ENCODE results near the gene WDTC1. TPM values are rescaled to one million over a fixed set of nuclear protein-coding genes. Genes with fewer than 3 reads are reported as not detected.

WDTC1 gene
- total and polyA plus RNA-seq, 2 experiments from 2014 or later: 3.8 to 14.0 TPM

DNA sequence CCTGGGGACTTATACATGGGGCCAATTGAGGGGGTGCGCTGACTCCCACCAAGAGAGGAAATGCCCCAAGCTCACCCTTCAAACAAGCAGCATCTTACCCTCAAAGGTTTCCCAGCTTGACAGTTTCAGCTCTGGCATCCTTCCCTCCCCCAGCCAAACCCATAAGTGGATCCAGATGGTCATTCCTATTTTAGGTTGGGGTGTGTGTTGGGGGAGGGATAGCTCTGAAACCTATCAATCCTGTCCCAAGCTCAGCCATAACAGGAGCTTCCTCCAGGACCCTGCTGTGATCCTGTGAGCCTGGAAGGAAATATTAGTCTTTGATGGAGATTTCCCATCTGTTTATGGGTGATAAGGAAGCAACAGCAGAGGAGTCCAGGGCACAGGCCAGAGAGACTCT is 84.2 kb downstream of the WDTC1 start (continued):
- TF ChIP-seq, protein P1, sequence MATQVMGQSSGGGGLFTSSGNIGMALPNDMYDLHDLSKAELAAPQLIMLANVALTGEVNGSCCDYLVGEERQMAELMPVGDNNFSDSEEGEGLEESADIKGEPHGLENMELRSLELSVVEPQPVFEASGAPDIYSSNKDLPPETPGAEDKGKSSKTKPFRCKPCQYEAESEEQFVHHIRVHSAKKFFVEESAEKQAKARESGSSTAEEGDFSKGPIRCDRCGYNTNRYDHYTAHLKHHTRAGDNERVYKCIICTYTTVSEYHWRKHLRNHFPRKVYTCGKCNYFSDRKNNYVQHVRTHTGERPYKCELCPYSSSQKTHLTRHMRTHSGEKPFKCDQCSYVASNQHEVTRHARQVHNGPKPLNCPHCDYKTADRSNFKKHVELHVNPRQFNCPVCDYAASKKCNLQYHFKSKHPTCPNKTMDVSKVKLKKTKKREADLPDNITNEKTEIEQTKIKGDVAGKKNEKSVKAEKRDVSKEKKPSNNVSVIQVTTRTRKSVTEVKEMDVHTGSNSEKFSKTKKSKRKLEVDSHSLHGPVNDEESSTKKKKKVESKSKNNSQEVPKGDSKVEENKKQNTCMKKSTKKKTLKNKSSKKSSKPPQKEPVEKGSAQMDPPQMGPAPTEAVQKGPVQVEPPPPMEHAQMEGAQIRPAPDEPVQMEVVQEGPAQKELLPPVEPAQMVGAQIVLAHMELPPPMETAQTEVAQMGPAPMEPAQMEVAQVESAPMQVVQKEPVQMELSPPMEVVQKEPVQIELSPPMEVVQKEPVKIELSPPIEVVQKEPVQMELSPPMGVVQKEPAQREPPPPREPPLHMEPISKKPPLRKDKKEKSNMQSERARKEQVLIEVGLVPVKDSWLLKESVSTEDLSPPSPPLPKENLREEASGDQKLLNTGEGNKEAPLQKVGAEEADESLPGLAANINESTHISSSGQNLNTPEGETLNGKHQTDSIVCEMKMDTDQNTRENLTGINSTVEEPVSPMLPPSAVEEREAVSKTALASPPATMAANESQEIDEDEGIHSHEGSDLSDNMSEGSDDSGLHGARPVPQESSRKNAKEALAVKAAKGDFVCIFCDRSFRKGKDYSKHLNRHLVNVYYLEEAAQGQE (IDR thresholded peaks at IDR 0.05; ENCODE audit: unreplicated experiment): no peak

DNA sequence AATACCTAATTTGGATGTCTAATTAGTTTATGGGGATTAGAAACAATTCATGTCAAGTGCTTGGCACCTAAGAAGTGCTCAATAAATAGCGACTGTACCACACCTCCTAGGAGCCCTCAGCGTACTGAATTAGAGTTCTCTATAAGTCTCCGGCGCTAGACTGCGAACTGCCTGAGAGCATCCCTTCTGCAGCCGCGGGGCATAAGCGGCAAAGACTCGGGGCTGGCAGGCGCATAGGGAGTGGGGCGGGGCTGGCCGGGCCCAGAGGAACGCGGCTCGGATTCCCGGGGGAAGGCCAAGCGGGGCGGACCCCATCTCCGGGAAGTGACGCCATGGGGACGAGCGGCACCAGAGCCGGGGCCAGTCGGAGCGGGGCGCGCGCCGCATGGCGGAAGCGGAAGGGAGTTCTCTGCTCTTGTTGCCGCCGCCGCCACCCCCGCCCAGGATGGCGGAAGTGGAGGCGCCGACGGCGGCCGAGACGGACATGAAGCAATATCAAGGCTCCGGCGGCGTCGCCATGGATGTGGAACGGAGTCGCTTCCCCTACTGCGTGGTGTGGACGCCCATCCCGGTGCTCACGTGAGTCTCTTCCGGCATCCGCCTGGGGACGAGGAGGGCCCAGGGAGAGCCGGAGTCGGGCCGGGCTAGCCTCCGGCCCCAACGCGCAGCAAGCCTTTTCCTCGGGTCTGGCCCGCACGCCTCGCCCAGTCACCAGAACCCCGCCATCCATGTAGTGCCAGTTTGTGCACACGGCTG is 87.6 kb downstream of the WDTC1 start, which contains the start of gene TMEM222:
TSS of gene TMEM222 (plus strand) at position 351 of the 756 bp plus-strand sequence. CDS start at position 386, 35 bp downstream.
- Mint-ChIP-seq H3K27ac (peak within 1 kb of the TSS; percentile 99), H3K4me1 (peaks cover 7% of the 10 kb centered on the region; the same call in 2 of the 3 replicates)
- TF ChIP-seq EZH2 (IDR thresholded peaks at IDR 0.05; ENCODE audit: low read depth, unreplicated experiment) (no peak), ZNF331 (CRISPR knock-in tag; IDR thresholded peaks at IDR 0.05; ENCODE audit: low read depth) (no peak), CREB1 (CRISPR knock-in tag; IDR thresholded peaks at IDR 0.05; ENCODE audit: low read depth) (peak; percentile 97), POLR2AphosphoS5 (IDR thresholded peaks at IDR 0.05; ENCODE audit: low read depth) (peak; percentile 75), EZH2phosphoT487 (IDR thresholded peaks at IDR 0.05; ENCODE audit: unreplicated experiment) (no peak)
- TF ChIP-seq, protein P2, sequence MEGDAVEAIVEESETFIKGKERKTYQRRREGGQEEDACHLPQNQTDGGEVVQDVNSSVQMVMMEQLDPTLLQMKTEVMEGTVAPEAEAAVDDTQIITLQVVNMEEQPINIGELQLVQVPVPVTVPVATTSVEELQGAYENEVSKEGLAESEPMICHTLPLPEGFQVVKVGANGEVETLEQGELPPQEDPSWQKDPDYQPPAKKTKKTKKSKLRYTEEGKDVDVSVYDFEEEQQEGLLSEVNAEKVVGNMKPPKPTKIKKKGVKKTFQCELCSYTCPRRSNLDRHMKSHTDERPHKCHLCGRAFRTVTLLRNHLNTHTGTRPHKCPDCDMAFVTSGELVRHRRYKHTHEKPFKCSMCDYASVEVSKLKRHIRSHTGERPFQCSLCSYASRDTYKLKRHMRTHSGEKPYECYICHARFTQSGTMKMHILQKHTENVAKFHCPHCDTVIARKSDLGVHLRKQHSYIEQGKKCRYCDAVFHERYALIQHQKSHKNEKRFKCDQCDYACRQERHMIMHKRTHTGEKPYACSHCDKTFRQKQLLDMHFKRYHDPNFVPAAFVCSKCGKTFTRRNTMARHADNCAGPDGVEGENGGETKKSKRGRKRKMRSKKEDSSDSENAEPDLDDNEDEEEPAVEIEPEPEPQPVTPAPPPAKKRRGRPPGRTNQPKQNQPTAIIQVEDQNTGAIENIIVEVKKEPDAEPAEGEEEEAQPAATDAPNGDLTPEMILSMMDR (conservative IDR thresholded peaks at IDR 0.05; ENCODE audit: low read depth in 2 of 2): 0 out of 4 replicates have a peak, but pooled peaks of 1 of the 2 experiments have one; percentile 9
- TF ChIP-seq, protein P3, sequence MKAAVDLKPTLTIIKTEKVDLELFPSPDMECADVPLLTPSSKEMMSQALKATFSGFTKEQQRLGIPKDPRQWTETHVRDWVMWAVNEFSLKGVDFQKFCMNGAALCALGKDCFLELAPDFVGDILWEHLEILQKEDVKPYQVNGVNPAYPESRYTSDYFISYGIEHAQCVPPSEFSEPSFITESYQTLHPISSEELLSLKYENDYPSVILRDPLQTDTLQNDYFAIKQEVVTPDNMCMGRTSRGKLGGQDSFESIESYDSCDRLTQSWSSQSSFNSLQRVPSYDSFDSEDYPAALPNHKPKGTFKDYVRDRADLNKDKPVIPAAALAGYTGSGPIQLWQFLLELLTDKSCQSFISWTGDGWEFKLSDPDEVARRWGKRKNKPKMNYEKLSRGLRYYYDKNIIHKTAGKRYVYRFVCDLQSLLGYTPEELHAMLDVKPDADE (IDR thresholded peaks at IDR 0.05): peak; percentile 87
- TF ChIP-seq, protein P4, sequence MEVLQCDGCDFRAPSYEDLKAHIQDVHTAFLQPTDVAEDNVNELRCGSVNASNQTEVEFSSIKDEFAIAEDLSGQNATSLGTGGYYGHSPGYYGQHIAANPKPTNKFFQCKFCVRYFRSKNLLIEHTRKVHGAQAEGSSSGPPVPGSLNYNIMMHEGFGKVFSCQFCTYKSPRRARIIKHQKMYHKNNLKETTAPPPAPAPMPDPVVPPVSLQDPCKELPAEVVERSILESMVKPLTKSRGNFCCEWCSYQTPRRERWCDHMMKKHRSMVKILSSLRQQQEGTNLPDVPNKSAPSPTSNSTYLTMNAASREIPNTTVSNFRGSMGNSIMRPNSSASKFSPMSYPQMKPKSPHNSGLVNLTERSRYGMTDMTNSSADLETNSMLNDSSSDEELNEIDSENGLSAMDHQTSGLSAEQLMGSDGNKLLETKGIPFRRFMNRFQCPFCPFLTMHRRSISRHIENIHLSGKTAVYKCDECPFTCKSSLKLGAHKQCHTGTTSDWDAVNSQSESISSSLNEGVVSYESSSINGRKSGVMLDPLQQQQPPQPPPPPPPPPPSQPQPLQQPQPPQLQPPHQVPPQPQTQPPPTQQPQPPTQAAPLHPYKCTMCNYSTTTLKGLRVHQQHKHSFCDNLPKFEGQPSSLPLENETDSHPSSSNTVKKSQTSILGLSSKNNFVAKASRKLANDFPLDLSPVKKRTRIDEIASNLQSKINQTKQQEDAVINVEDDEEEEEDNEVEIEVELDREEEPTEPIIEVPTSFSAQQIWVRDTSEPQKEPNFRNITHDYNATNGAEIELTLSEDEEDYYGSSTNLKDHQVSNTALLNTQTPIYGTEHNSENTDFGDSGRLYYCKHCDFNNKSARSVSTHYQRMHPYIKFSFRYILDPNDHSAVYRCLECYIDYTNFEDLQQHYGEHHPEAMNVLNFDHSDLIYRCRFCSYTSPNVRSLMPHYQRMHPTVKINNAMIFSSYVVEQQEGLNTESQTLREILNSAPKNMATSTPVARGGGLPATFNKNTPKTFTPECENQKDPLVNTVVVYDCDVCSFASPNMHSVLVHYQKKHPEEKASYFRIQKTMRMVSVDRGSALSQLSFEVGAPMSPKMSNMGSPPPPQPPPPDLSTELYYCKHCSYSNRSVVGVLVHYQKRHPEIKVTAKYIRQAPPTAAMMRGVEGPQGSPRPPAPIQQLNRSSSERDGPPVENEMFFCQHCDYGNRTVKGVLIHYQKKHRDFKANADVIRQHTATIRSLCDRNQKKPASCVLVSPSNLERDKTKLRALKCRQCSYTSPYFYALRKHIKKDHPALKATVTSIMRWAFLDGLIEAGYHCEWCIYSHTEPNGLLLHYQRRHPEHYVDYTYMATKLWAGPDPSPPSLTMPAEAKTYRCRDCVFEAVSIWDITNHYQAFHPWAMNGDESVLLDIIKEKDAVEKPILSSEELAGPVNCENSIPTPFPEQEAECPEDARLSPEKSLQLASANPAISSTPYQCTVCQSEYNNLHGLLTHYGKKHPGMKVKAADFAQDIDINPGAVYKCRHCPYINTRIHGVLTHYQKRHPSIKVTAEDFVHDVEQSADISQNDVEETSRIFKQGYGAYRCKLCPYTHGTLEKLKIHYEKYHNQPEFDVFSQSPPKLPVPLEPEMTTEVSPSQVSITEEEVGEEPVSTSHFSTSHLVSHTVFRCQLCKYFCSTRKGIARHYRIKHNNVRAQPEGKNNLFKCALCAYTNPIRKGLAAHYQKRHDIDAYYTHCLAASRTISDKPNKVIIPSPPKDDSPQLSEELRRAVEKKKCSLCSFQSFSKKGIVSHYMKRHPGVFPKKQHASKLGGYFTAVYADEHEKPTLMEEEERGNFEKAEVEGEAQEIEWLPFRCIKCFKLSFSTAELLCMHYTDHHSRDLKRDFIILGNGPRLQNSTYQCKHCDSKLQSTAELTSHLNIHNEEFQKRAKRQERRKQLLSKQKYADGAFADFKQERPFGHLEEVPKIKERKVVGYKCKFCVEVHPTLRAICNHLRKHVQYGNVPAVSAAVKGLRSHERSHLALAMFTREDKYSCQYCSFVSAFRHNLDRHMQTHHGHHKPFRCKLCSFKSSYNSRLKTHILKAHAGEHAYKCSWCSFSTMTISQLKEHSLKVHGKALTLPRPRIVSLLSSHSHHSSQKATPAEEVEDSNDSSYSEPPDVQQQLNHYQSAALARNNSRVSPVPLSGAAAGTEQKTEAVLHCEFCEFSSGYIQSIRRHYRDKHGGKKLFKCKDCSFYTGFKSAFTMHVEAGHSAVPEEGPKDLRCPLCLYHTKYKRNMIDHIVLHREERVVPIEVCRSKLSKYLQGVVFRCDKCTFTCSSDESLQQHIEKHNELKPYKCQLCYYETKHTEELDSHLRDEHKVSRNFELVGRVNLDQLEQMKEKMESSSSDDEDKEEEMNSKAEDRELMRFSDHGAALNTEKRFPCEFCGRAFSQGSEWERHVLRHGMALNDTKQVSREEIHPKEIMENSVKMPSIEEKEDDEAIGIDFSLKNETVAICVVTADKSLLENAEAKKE (CRISPR knock-in tag; IDR thresholded peaks at IDR 0.05): no peak

More for the DNA sequence above, 87.6 kb downstream of the WDTC1 start, which contains the start of gene TMEM222:
- Histone ChIP-seq H3K9me2 (ENCODE audit: insufficient read depth) (no peaks in the 10 kb centered on the region), H4K20me1 (replicated peaks; ENCODE audit: insufficient read depth) (peaks cover 7% of the 10 kb centered on the region; the same call in 1 of the 2 replicates), H3K4me3 (peak within 1 kb of the TSS; percentile 99), H3K36me3 (ENCODE audit: insufficient read depth) (no peaks in the 10 kb centered on the region), H2AFZ (peak within 1 kb of the TSS; percentile 98), H3K4me2 (peak within 1 kb of the TSS; percentile 95), H3F3A (replicated peaks; ENCODE audit: low read depth) (peaks cover 13% of the 10 kb centered on the region; the same call in 1 of the 2 replicates), H3K27me3 (ENCODE audit: insufficient read depth) (no peaks in the 10 kb centered on the region), H3K27ac (ENCODE audit: low read depth) (peak within 1 kb of the TSS; percentile 93), H3K79me2 (replicated peaks; ENCODE audit: insufficient read depth) (peaks cover 47% of the 10 kb centered on the region), H3K4me1 (ENCODE audit: insufficient read depth) (peaks cover 11% of the 10 kb centered on the region; the same call in 1 of the 2 replicates)
- H3K4me3 Mint-ChIP-seq: peak within 1 kb of the TSS; percentile 99
- ATAC-seq (peak; percentile 96), DNase-seq (ENCODE audit: low spot score) (peak; percentile 98)
- no peaks in the 10 kb centered on the region for H3K9me3 Mint-ChIP-seq
- peaks cover 10% of the 10 kb centered on the region for H3K27me3 Mint-ChIP-seq (ENCODE audit: insufficient read depth, low read depth, poor library complexity)
- peaks cover 25% of the 10 kb centered on the region for H3K36me3 Mint-ChIP-seq (ENCODE audit: low read depth)

Measured in GM23338 (cell line).